Measurements from ENCODE around the gene PCED1B.

Gene PCED1B

GRCh38 chr12:47065546-47065945 is 13.9 kb upstream of the PCED1B start:
- Histone ChIP-seq H3K79me2 (ENCODE audit: insufficient read depth, low read length) (no peaks in the 10 kb centered on the region), H3K27me3 (ENCODE audit: low read length) (no peaks in the 10 kb centered on the region), H2AFZ (ENCODE audit: low read depth, low read length, severe bottlenecking) (no peak overlapping the region), H3K4me3 (ENCODE audit: insufficient read depth, low read length, poor library complexity, severe bottlenecking) (no peak overlapping the region), H3K9ac (ENCODE audit: low read length) (no peak overlapping the region), H3K9me2 (replicated peaks; ENCODE audit: insufficient read depth, low read length) (no peaks in the 10 kb centered on the region), H3F3A (ENCODE audit: insufficient read depth) (no peaks in the 10 kb centered on the region), H3K4me2 (ENCODE audit: low read depth, low read length, poor library complexity, severe bottlenecking) (no peak overlapping the region), H3K9me3 (ENCODE audit: insufficient read depth, low read length) (no peaks in the 10 kb centered on the region), H3K27ac (ENCODE audit: low read depth, low read length) (no peak overlapping the region), H3K36me3 (ENCODE audit: low read length) (no peaks in the 10 kb centered on the region), H4K20me1 (ENCODE audit: low read depth, low read length) (no peaks in the 10 kb centered on the region)
- no peak for TF ChIP-seq EZH2phosphoT487 (conservative IDR thresholded peaks at IDR 0.05; ENCODE audit: low read length)
- TF ChIP-seq, protein P1, sequence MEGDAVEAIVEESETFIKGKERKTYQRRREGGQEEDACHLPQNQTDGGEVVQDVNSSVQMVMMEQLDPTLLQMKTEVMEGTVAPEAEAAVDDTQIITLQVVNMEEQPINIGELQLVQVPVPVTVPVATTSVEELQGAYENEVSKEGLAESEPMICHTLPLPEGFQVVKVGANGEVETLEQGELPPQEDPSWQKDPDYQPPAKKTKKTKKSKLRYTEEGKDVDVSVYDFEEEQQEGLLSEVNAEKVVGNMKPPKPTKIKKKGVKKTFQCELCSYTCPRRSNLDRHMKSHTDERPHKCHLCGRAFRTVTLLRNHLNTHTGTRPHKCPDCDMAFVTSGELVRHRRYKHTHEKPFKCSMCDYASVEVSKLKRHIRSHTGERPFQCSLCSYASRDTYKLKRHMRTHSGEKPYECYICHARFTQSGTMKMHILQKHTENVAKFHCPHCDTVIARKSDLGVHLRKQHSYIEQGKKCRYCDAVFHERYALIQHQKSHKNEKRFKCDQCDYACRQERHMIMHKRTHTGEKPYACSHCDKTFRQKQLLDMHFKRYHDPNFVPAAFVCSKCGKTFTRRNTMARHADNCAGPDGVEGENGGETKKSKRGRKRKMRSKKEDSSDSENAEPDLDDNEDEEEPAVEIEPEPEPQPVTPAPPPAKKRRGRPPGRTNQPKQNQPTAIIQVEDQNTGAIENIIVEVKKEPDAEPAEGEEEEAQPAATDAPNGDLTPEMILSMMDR (IDR thresholded peaks at IDR 0.05; ENCODE audit: insufficient read depth, low read length, poor library complexity, severe bottlenecking) = no peak

DNA sequence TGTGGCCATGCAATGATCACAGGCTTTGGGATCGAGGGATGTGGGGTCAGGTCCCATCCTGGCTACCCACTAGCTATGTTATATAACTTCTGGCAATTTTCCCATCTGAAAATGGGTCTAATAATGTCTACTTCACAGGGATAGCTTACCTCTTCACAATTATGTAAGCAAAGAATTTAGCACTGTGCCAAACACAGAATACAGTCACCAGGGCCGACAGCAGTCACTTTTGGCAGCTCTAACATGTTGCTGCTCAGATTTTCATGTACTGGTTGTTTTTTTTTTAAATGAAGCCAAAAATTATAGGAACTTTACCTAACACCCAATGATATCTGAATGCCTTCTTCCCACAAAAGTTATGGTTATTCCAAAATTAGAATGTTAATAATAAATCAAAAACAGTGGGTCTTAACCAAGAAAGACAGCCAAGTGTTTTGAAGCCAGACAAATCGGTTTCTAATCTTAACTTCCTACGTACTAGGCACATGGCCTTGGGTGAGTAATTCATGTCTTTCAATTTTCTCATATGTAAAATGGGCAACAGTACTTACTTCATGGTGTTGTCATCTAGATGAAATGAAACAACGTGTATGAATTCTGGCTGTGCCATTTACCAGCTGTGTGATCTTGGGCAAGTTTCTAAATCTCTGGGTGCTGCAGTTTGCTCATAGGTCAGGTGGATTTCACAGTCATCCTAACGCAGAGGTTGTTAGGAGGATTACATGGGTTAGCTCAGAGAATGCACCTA is 13.0 kb upstream of the PCED1B start:
- Histone ChIP-seq H3K4me3 (ENCODE audit: insufficient read depth, low read length, poor library complexity, severe bottlenecking) (no peak overlapping the region), H3F3A (ENCODE audit: insufficient read depth) (no peaks in the 10 kb centered on the region), H3K27ac (ENCODE audit: low read depth, low read length) (no peak overlapping the region), H4K20me1 (ENCODE audit: low read depth, low read length) (no peaks in the 10 kb centered on the region), H3K9ac (ENCODE audit: low read length) (no peak overlapping the region), H3K9me2 (replicated peaks; ENCODE audit: insufficient read depth, low read length) (no peaks in the 10 kb centered on the region), H3K27me3 (ENCODE audit: low read length) (no peaks in the 10 kb centered on the region), H3K4me2 (ENCODE audit: low read depth, low read length, poor library complexity, severe bottlenecking) (no peak overlapping the region), H3K79me2 (ENCODE audit: insufficient read depth, low read length) (no peaks in the 10 kb centered on the region), H3K9me3 (ENCODE audit: insufficient read depth, low read length) (no peaks in the 10 kb centered on the region), H2AFZ (ENCODE audit: low read depth, low read length, severe bottlenecking) (no peak overlapping the region), H3K36me3 (ENCODE audit: low read length) (no peaks in the 10 kb centered on the region)
- TF ChIP-seq, protein P1 (IDR thresholded peaks at IDR 0.05; ENCODE audit: insufficient read depth, low read length, poor library complexity, severe bottlenecking) = no peak
- no peak for TF ChIP-seq EZH2phosphoT487 (conservative IDR thresholded peaks at IDR 0.05; ENCODE audit: low read length)

GRCh38 chr12:47067176-47067575 is 12.2 kb upstream of the PCED1B start:
- Histone ChIP-seq H3K27ac (ENCODE audit: low read depth, low read length) (no peak overlapping the region), H3F3A (ENCODE audit: insufficient read depth) (no peaks in the 10 kb centered on the region), H2AFZ (ENCODE audit: low read depth, low read length, severe bottlenecking) (no peak overlapping the region), H3K36me3 (ENCODE audit: low read length) (no peaks in the 10 kb centered on the region), H3K79me2 (ENCODE audit: insufficient read depth, low read length) (no peaks in the 10 kb centered on the region), H3K9ac (ENCODE audit: low read length) (no peak overlapping the region), H4K20me1 (ENCODE audit: low read depth, low read length) (no peaks in the 10 kb centered on the region), H3K9me3 (ENCODE audit: insufficient read depth, low read length) (no peaks in the 10 kb centered on the region), H3K4me3 (ENCODE audit: insufficient read depth, low read length, poor library complexity, severe bottlenecking) (no peak overlapping the region), H3K27me3 (ENCODE audit: low read length) (no peaks in the 10 kb centered on the region), H3K9me2 (replicated peaks; ENCODE audit: insufficient read depth, low read length) (no peaks in the 10 kb centered on the region), H3K4me2 (ENCODE audit: low read depth, low read length, poor library complexity, severe bottlenecking) (no peak overlapping the region)
- TF ChIP-seq, protein P1 (IDR thresholded peaks at IDR 0.05; ENCODE audit: insufficient read depth, low read length, poor library complexity, severe bottlenecking) = no peak
- TF ChIP-seq EZH2phosphoT487 (conservative IDR thresholded peaks at IDR 0.05; ENCODE audit: low read length) = no peak
